GM21786 (cell line): ENCODE measurements around the gene ZCCHC12.
"Not testable (repeated sequence)": the region's sequence is repeated elsewhere in the genome, so short reads cannot be mapped to it uniquely, and the experiment has no call there.

Experiments used
- ATAC-seq: cut with Tn5 transposase; IDR thresholded peaks from one replicate; pipeline ENCODE4 v1.9.1; 2021; ENCODE audit not compliant: unreplicated experiment

Gene ZCCHC12

GRCh38 chrX:118823263-118824172 is at the start of gene ZCCHC12:
ZCCHC12 (plus strand) TSS chrX:118823824; CDS start chrX:118825245, 1,421 bp downstream.
- no peak for ATAC-seq

- ATAC-seq = no peak
These were observed 44.0 kb upstream of the ZCCHC12 start for GRCh38 chrX:118779581-118779980.

GRCh38 chrX:118780509-118780908 is 43.1 kb upstream of the ZCCHC12 start:
- ATAC-seq = no peak

GRCh38 chrX:118780911-118781310 is 42.7 kb upstream of the ZCCHC12 start:
- no peak for ATAC-seq

GRCh38 chrX:118795528-118796280 is 27.9 kb upstream of the ZCCHC12 start:
- no peak for ATAC-seq

- no peak for ATAC-seq
These were observed 20.8 kb upstream of the ZCCHC12 start for GRCh38 chrX:118802857-118803256.

- ATAC-seq = no peak
These were observed 16.2 kb upstream of the ZCCHC12 start for GRCh38 chrX:118807151-118808017.

- not testable (repeated sequence) for ATAC-seq
These were observed 6.4 kb upstream of the ZCCHC12 start for GRCh38 chrX:118817257-118817656.

- ATAC-seq = no peak
These were observed 628 bp downstream of the ZCCHC12 start for GRCh38 chrX:118824173-118824730.

GRCh38 chrX:118825227-118825626 is 1.6 kb downstream of the ZCCHC12 start:
- no peak for ATAC-seq

GRCh38 chrX:118839334-118839958 is 15.8 kb downstream of the ZCCHC12 start:
- ATAC-seq = no peak

GRCh38 chrX:118847676-118848075 is 24.1 kb downstream of the ZCCHC12 start:
- no peak for ATAC-seq

GRCh38 chrX:118853596-118853995 is 30.0 kb downstream of the ZCCHC12 start:
- no peak for ATAC-seq

GRCh38 chrX:118855681-118856310 is 32.2 kb downstream of the ZCCHC12 start:
- ATAC-seq = no peak

- ATAC-seq = no peak
These were observed 33.4 kb downstream of the ZCCHC12 start for GRCh38 chrX:118857006-118857405.

GRCh38 chrX:118861338-118861737 is 37.7 kb downstream of the ZCCHC12 start:
- ATAC-seq = no peak

- ATAC-seq = no peak
These were observed 38.5 kb downstream of the ZCCHC12 start for GRCh38 chrX:118862091-118862490.

GRCh38 chrX:118862979-118863378 is 39.4 kb downstream of the ZCCHC12 start:
- ATAC-seq = no peak

GRCh38 chrX:118864063-118864635 is 40.5 kb downstream of the ZCCHC12 start:
- ATAC-seq = no peak
